HepG2 (cell line): ENCODE data around the gene DENND4A. TPM values are rescaled to one million over a fixed set of nuclear protein-coding genes. Genes with fewer than 3 reads are reported as not detected.
A peak's percentile ranks its signal among the peaks of the same experiment; 100 is the strongest.

Experiments used
- CEBPG ChIP-seq: IDR thresholded peaks from 2 replicates; pipeline ENCODE4 v1.6.1; 2016
- CREB1 ChIP-seq, 2 experiments: fragments of 450-650 bp in 1 of 2; IDR thresholded peaks; 2 replicates each; pipeline ENCODE4 v1.6.1; 2016 to 2017; ENCODE audit warnings: control low read depth in 1 of 2, mild to moderate bottlenecking in 1 of 2, missing compliant biosample characterization in 1 of 2, missing genetic modification characterization in 1 of 2
- KLF13 ChIP-seq: sonication (generic); formaldehyde crosslinking; IDR thresholded peaks from 2 replicates; pipeline ENCODE4 v1.4.0; 2020; ENCODE audit warnings: mild to moderate bottlenecking, missing genetic modification reagents
- KMT2B ChIP-seq: IDR thresholded peaks from 2 replicates; pipeline ENCODE4 v1.6.1; 2016; ENCODE audit warnings: missing genetic modification reagents, missing compliant biosample characterization
- LCORL ChIP-seq, 2 experiments: fragments of 450-650 bp in 1 of 2; sonication (generic) in 1 of 2; formaldehyde crosslinking in 1 of 2; IDR thresholded peaks; 2 replicates each; pipeline versions ENCODE4 v1.5.0 to v1.6.1; 2017 to 2020; ENCODE audit warnings: antibody characterized with exemption in 1 of 2, missing genetic modification reagents in 1 of 2
- PAF1 ChIP-seq: IDR thresholded peaks from 2 replicates; pipeline ENCODE4 v1.6.1; 2016; ENCODE audit warnings: missing genetic modification reagents, missing compliant biosample characterization
- RFX3 ChIP-seq: IDR thresholded peaks from 2 replicates; pipeline ENCODE4 v1.6.1; 2016; ENCODE audit warnings: missing biosample characterization, missing genetic modification reagents
- SMARCC2 ChIP-seq: fragments of 450-650 bp; IDR thresholded peaks from 2 replicates; pipeline ENCODE4 v1.6.1; 2017; ENCODE audit warnings: antibody characterized with exemption, mild to moderate bottlenecking
- SP5 ChIP-seq: IDR thresholded peaks from 2 replicates; pipeline ENCODE4 v1.6.1; 2016; ENCODE audit warnings: low read depth, borderline replicate concordance
- TGIF2 ChIP-seq: IDR thresholded peaks from 2 replicates; pipeline ENCODE4 v1.6.1; 2016; ENCODE audit warnings: control low read depth, missing compliant biosample characterization
- TP53 ChIP-seq: sonication (generic); formaldehyde crosslinking; conservative IDR thresholded peaks from 2 replicates; pipeline ENCODE4 v1.4.0; 2020; ENCODE audit warnings: missing genetic modification reagents
- ZBTB42 ChIP-seq: sonication (generic); formaldehyde crosslinking; IDR thresholded peaks from 2 replicates; pipeline ENCODE4 v1.5.0; 2020; ENCODE audit warnings: mild to moderate bottlenecking, missing genetic modification reagents
- ZIK1 ChIP-seq: sonication (generic); formaldehyde crosslinking; IDR thresholded peaks from 2 replicates; pipeline ENCODE4 v1.5.0; 2020; ENCODE audit warnings: mild to moderate bottlenecking, low read depth, missing genetic modification reagents, borderline replicate concordance
- ZNF337 ChIP-seq: sonication (generic); formaldehyde crosslinking; IDR thresholded peaks from 2 replicates; pipeline ENCODE4 v1.5.1; 2020; ENCODE audit warnings: missing genetic modification reagents, low read depth, mild to moderate bottlenecking, borderline replicate concordance
- ZNF432 ChIP-seq: sonication (generic); formaldehyde crosslinking; IDR thresholded peaks from 2 replicates; pipeline ENCODE4 v1.5.0; 2020; ENCODE audit warnings: missing genetic modification reagents, mild to moderate bottlenecking, borderline replicate concordance
- ZNF549 ChIP-seq: sonication (generic); formaldehyde crosslinking; IDR thresholded peaks from 2 replicates; pipeline ENCODE4 v1.5.0; 2020; ENCODE audit warnings: missing genetic modification reagents
- polyA plus RNA-seq, 8 experiments: library from polyadenylated mRNA; depleted of rRNA in 3 of 8; stranded (reverse) in 7 of 8; unstranded in 1 of 8; fragments of >200 nt; fragmentation: Illumina TruSeq in 4 of 8; extraction: Trizol in 4 of 8; gene quantifications; 2 replicates each; pipeline versions ENCODE4 v1.2.1 to v1.2.3, GENCODE V29; 2011 to 2016; ENCODE audit warnings: low read depth in 4 of 8, missing spikeins in 1 of 8, mixed read lengths in 1 of 8; ENCODE audit not compliant: insufficient read depth in 1 of 8
- total RNA-seq, 5 experiments: library from RNA; depleted of rRNA; stranded (reverse); fragments of >200 nt; fragmentation: Illumina TruSeq; extraction: Trizol; gene quantifications; 2 replicates each; pipeline ENCODE4 v1.2.3, GENCODE V29; 2016; ENCODE audit warnings: low read depth in 1 of 5
- TF ChIP-seq, protein P1 (sequence below): sonication (generic); formaldehyde crosslinking; IDR thresholded peaks from 2 replicates; pipeline ENCODE4 v1.4.0; 2020; ENCODE audit warnings: missing genetic modification reagents
- TF ChIP-seq, protein P2 (sequence below): sonication (generic); formaldehyde crosslinking; IDR thresholded peaks from 2 replicates; pipeline ENCODE4 v1.9.0; 2021; ENCODE audit warnings: missing genetic modification reagents, borderline replicate concordance
- TF ChIP-seq, protein P3 (sequence below): IDR thresholded peaks from 2 replicates; pipeline ENCODE4 v1.6.1; 2018; ENCODE audit warnings: missing genetic modification reagents, mild to moderate bottlenecking, missing compliant biosample characterization
- TF ChIP-seq, protein P4 (sequence below): IDR thresholded peaks from 2 replicates; pipeline ENCODE4 v1.6.1; 2018; ENCODE audit warnings: missing genetic modification reagents
- TF ChIP-seq, protein P5 (sequence below): IDR thresholded peaks from 2 replicates; pipeline ENCODE4 v1.6.1; 2012; ENCODE audit warnings: low read depth, low read length, improper control_type of control experiment
- TF ChIP-seq, protein P6 (sequence below): sonication (generic); formaldehyde crosslinking; IDR thresholded peaks from 2 replicates; pipeline ENCODE4 v1.8.1; 2023; ENCODE audit warnings: missing genetic modification reagents, mild to moderate bottlenecking, borderline replicate concordance

Gene DENND4A
- total and polyA plus RNA-seq, 2 of the 13 experiments (the other 11 are each of a cell fraction or from before 2014, with no cell fraction given): 13.2 to 18.6 TPM

DNA sequence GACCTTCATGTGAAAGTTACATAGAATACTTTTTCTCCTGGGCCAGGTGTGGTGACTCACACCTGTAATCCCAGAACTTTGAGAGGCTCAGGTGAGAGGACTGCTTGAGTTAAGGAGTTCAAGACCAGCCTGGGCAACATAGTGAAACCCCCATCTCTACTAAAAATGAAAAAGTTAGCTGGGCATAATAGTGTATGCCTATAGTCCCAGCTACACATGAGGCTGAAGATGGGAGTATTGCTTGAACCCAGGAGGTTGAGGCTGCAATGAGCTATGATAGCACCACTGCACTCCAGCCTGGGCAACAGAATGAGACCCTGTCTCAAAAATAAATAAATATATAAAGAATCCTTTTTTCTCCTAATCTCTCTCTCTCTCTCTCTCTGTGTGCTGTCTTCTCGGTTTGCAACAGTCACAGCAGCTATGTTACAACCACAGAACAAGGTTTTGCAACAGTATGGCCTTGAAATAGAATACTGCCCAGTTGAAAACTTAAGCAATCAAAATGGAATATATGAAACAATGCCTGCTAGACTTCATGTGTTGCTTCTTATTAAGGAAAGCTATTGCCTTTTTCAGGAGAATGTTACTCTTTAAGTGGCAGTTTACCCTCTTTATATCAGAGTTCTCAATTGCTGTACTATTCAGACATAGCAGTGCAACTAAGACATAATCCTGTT is 12.3 kb upstream of the DENND4A start (continued):
- TF ChIP-seq, protein P1, sequence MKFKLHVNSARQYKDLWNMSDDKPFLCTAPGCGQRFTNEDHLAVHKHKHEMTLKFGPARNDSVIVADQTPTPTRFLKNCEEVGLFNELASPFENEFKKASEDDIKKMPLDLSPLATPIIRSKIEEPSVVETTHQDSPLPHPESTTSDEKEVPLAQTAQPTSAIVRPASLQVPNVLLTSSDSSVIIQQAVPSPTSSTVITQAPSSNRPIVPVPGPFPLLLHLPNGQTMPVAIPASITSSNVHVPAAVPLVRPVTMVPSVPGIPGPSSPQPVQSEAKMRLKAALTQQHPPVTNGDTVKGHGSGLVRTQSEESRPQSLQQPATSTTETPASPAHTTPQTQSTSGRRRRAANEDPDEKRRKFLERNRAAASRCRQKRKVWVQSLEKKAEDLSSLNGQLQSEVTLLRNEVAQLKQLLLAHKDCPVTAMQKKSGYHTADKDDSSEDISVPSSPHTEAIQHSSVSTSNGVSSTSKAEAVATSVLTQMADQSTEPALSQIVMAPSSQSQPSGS (CRISPR knock-in tag): peak; percentile 64; the same call in 1 of the 2 replicates
- TF ChIP-seq LCORL (IDR thresholded peaks at IDR 0.05) (no peak), LCORL (CRISPR knock-in tag; IDR thresholded peaks at IDR 0.05) (0 out of 2 replicates have a peak, but pooled peaks have one; percentile 3), ZIK1 (CRISPR knock-in tag) (no peak), TGIF2 (CRISPR knock-in tag) (peak; percentile 81; the same call in 1 of the 2 replicates), PAF1 (no peak), KLF13 (no peak), KMT2B (CRISPR knock-in tag) (0 out of 2 replicates have a peak, but pooled peaks have one; percentile 43), SP5 (CRISPR knock-in tag) (peak; percentile 17; the same call in 1 of the 2 replicates), CEBPG (peak; percentile 97), CREB1 (IDR thresholded peaks at IDR 0.05) (no peak), CREB1 (CRISPR knock-in tag; IDR thresholded peaks at IDR 0.05) (no peak), ZNF549 (CRISPR knock-in tag) (no peak), RFX3 (no peak), ZBTB42 (no peak), ZNF337 (CRISPR knock-in tag) (no peak), SMARCC2 (no peak), TP53 (CRISPR knock-in tag) (no peak), ZNF432 (CRISPR knock-in tag) (no peak)
- TF ChIP-seq, protein P2, sequence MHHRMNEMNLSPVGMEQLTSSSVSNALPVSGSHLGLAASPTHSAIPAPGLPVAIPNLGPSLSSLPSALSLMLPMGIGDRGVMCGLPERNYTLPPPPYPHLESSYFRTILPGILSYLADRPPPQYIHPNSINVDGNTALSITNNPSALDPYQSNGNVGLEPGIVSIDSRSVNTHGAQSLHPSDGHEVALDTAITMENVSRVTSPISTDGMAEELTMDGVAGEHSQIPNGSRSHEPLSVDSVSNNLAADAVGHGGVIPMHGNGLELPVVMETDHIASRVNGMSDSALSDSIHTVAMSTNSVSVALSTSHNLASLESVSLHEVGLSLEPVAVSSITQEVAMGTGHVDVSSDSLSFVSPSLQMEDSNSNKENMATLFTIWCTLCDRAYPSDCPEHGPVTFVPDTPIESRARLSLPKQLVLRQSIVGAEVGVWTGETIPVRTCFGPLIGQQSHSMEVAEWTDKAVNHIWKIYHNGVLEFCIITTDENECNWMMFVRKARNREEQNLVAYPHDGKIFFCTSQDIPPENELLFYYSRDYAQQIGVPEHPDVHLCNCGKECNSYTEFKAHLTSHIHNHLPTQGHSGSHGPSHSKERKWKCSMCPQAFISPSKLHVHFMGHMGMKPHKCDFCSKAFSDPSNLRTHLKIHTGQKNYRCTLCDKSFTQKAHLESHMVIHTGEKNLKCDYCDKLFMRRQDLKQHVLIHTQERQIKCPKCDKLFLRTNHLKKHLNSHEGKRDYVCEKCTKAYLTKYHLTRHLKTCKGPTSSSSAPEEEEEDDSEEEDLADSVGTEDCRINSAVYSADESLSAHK (CRISPR knock-in tag): no peak
- TF ChIP-seq, protein P3, sequence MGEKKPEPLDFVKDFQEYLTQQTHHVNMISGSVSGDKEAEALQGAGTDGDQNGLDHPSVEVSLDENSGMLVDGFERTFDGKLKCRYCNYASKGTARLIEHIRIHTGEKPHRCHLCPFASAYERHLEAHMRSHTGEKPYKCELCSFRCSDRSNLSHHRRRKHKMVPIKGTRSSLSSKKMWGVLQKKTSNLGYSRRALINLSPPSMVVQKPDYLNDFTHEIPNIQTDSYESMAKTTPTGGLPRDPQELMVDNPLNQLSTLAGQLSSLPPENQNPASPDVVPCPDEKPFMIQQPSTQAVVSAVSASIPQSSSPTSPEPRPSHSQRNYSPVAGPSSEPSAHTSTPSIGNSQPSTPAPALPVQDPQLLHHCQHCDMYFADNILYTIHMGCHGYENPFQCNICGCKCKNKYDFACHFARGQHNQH: 0 out of 2 replicates have a peak, but pooled peaks have one; percentile 43
- TF ChIP-seq, protein P4, sequence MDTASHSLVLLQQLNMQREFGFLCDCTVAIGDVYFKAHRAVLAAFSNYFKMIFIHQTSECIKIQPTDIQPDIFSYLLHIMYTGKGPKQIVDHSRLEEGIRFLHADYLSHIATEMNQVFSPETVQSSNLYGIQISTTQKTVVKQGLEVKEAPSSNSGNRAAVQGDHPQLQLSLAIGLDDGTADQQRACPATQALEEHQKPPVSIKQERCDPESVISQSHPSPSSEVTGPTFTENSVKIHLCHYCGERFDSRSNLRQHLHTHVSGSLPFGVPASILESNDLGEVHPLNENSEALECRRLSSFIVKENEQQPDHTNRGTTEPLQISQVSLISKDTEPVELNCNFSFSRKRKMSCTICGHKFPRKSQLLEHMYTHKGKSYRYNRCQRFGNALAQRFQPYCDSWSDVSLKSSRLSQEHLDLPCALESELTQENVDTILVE (CRISPR knock-in tag): peak; percentile 72; the same call in 1 of the 2 replicates
- TF ChIP-seq, protein P5, sequence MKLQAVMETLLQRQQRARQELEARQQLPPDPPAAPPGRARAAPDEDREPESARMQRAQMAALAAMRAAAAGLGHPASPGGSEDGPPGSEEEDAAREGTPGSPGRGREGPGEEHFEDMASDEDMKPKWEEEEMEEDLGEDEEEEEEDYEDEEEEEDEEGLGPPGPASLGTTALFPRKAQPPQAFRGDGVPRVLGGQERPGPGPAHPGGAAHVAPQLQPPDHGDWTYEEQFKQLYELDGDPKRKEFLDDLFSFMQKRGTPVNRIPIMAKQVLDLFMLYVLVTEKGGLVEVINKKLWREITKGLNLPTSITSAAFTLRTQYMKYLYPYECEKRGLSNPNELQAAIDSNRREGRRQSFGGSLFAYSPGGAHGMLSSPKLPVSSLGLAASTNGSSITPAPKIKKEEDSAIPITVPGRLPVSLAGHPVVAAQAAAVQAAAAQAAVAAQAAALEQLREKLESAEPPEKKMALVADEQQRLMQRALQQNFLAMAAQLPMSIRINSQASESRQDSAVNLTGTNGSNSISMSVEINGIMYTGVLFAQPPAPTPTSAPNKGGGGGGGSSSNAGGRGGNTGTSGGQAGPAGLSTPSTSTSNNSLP: peak; percentile 69; the same call in 1 of the 2 replicates
- TF ChIP-seq, protein P6, sequence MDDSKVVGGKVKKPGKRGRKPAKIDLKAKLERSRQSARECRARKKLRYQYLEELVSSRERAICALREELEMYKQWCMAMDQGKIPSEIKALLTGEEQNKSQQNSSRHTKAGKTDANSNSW: no peak
